NCI-H1417 (cell line): ENCODE measurements around the gene FAM216B.
"Not testable (repeated sequence)": the region's sequence is repeated elsewhere in the genome, so short reads cannot be mapped to it uniquely, and the experiment has no call there.

ENCODE experiments used
- DNase-seq, 3 experiments: peaks; one replicate each; lab custom pipeline; 2025; lab: John Stamatoyannopoulos, UW

FAM216B gene

GRCh38 chr13:42780044-42780443 lies 1.3 kb upstream of the FAM216B start:
- no peak for DNase-seq

GRCh38 chr13:42786715-42787114 lies 5.3 kb downstream of the FAM216B start:
- DNase-seq = no peak

GRCh38 chr13:42788601-42789000 lies 7.2 kb downstream of the FAM216B start:
- DNase-seq = no peak

- DNase-seq = no peak
Measured at GRCh38 chr13:42792154-42792553, 10.8 kb downstream of the FAM216B start.

- DNase-seq = no peak
Measured at GRCh38 chr13:42794577-42795275, 13.3 kb downstream of the FAM216B start.

GRCh38 chr13:42795666-42796065 lies 14.3 kb downstream of the FAM216B start:
- DNase-seq = no peak

GRCh38 chr13:42796747-42797356 lies 15.5 kb downstream of the FAM216B start:
- no peak for DNase-seq

- DNase-seq = no peak
Measured at GRCh38 chr13:42798118-42798517, 16.7 kb downstream of the FAM216B start.

- DNase-seq = no peak
Measured at GRCh38 chr13:42800109-42800643, 18.8 kb downstream of the FAM216B start.

- peak in 1 of 3 experiments; percentile 22 for DNase-seq
Measured at GRCh38 chr13:42803563-42804204, 22.3 kb downstream of the FAM216B start.

- DNase-seq = no peak
Measured at GRCh38 chr13:42804244-42804874, 23.0 kb downstream of the FAM216B start.

- DNase-seq = no peak
Measured at GRCh38 chr13:42807241-42807640, 25.9 kb downstream of the FAM216B start.

- no peak for DNase-seq
Measured at GRCh38 chr13:42807866-42808265, 26.5 kb downstream of the FAM216B start.

GRCh38 chr13:42808341-42808940 lies 27.1 kb downstream of the FAM216B start:
- no peak for DNase-seq

- no peak for DNase-seq
Measured at GRCh38 chr13:42812316-42812715, 30.9 kb downstream of the FAM216B start.

GRCh38 chr13:42814868-42815267 lies 33.5 kb downstream of the FAM216B start:
- DNase-seq = peak in 2 of 3 experiments; percentile 8 to 30

- DNase-seq = no peak
Measured at GRCh38 chr13:42815681-42816080, 34.3 kb downstream of the FAM216B start.

- DNase-seq = no peak
Measured at GRCh38 chr13:42816538-42816937, 35.2 kb downstream of the FAM216B start.

- not testable (repeated sequence) for DNase-seq
Measured at GRCh38 chr13:42819687-42820086, 38.3 kb downstream of the FAM216B start.

GRCh38 chr13:42820451-42820850 lies 39.1 kb downstream of the FAM216B start:
- DNase-seq = no peak

GRCh38 chr13:42821437-42821836 lies 40.1 kb downstream of the FAM216B start:
- no peak for DNase-seq
